SK-N-MC (cell line): ENCODE data around the gene NOP16.

Source experiments
- DNase-seq: peaks from one replicate; pipeline ENCODE4 v3.0.0-alpha.2; 2011; ENCODE audit warnings: low read depth, low spot score
- H3K27ac ChIP-seq: fragments of 200-600 bp; sonication (generic); 2 replicates; pipeline ENCODE4 v1.5.1; 2016; ENCODE audit warnings: mixed run types
- H3K36me3 ChIP-seq: fragments of 200-600 bp; sonication (generic); 2 replicates; pipeline ENCODE4 v1.6.1; 2017; ENCODE audit warnings: antibody characterized with exemption, low read length, mixed read lengths; ENCODE audit not compliant: insufficient read depth
- H3K4me3 ChIP-seq: fragments of 200-600 bp; sonication (generic); 2 replicates; pipeline ENCODE4 v1.5.1; 2016
- H3K9ac ChIP-seq: fragments of 200-600 bp; sonication (generic); 2 replicates; pipeline ENCODE4 v1.8.0; 2017; ENCODE audit warnings: mixed run types, mixed read lengths; ENCODE audit not compliant: insufficient read length
- H3K9me3 ChIP-seq: fragments of 200-600 bp; sonication (generic); 2 replicates; pipeline ENCODE4 v1.6.1; 2017; ENCODE audit warnings: low read depth, mild to moderate bottlenecking, antibody characterized with exemption, low read length, moderate library complexity, mixed read lengths
- EZH2 ChIP-seq: fragments of 200-600 bp; sonication (generic); IDR thresholded peaks from one replicate; pipeline ENCODE4 v1.6.1; 2017; ENCODE audit warnings: antibody characterized with exemption
- FOXP2 ChIP-seq: optimal IDR thresholded peaks from 2 replicates; pipeline ENCODE3; 2011; ENCODE audit warnings: mild to moderate bottlenecking, moderate library complexity; ENCODE audit not compliant: insufficient read depth; ENCODE audit errors: extremely low read length, control extremely low read depth
- POLR2AphosphoS5 ChIP-seq: IDR thresholded peaks from 2 replicates; pipeline ENCODE4 v1.6.1; 2012; ENCODE audit warnings: mild to moderate bottlenecking, low read depth, low read length, borderline replicate concordance

NOP16 gene

DNA sequence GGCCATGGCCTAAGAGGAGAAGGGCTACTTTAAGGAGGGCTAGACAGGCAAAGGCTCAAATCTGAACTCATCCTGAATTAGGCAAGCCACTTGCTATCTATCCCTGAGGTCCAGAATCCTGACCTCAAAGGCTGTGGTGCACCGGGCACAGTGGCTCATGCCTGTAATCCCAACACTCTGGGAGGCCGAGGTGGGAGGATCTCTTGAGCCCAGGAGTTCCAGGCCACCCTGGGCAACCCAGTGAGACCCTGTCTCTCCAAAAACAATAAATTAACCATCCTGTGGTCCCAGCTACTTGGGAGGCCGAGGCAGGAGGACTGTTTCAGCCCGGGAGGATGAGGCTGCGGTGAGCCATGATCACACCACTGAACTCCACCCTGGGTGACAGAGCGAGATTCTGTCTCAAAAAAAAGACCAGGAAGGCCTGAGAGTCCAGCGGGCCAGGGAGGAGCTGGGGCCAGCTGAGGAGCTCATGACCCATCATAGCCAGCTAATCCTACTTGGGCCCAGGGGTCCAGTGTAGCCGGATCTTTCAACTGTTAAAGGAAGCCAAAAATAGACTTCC lies 4.0 kb downstream of the NOP16 start:
- Histone ChIP-seq H3K9ac (no peak overlapping the region), H3K36me3 (peaks cover 74% of the 10 kb centered on the region), H3K4me3 (no peak overlapping the region), H3K9me3 (no peaks in the 10 kb centered on the region), H3K27ac (no peak overlapping the region)
- DNase-seq = no peak
- TF ChIP-seq FOXP2 = no peak
- no peak for TF ChIP-seq POLR2AphosphoS5
- TF ChIP-seq EZH2 = no peak

GRCh38 chr5:176383961-176384360 lies 4.4 kb downstream of the NOP16 start:
- Histone ChIP-seq H3K36me3 (peaks cover 78% of the 10 kb centered on the region), H3K9ac (no peak overlapping the region)

GRCh38 chr5:176383248-176383905 lies 5.0 kb downstream of the NOP16 start:
- Histone ChIP-seq H3K9ac (no peak overlapping the region), H3K36me3 (peaks cover 80% of the 10 kb centered on the region), H3K9me3 (no peaks in the 10 kb centered on the region), H3K4me3 (no peak overlapping the region), H3K27ac (no peak overlapping the region)
- no peak for TF ChIP-seq FOXP2
- TF ChIP-seq POLR2AphosphoS5 = no peak
- TF ChIP-seq EZH2 = no peak
- no peak for DNase-seq

More at GRCh38 chr5:176383961-176384360, 4.4 kb downstream of the NOP16 start:
- H3K9me3 ChIP-seq = no peaks in the 10 kb centered on the region
- no peak overlapping the region for H3K4me3 ChIP-seq
- TF ChIP-seq EZH2 (no peak), FOXP2 (no peak), POLR2AphosphoS5 (no peak)
- DNase-seq = no peak
- H3K27ac ChIP-seq = no peak overlapping the region

DNA sequence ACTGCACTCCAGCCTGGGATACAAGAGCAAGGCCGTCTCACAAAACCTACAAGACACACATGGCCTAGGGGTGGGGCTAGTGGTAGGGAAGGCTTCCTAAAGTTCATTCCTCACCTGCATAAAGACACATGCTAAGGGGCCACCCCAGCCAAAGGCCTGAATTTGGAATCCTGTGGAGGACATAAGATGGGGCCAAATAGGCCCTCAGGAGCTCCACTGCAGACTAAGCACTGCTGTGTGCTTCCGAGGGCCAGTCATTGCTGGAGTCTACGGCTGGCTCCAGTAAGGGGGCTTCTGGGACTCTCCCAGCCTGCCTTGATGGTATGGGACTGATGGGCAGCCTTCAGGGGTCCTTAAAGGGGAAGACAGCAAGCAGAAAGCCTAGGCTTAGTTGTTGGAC lies 5.7 kb downstream of the NOP16 start:
- no peak overlapping the region for H3K9ac ChIP-seq
- no peaks in the 10 kb centered on the region for H3K9me3 ChIP-seq
- H3K36me3 ChIP-seq = peaks cover 80% of the 10 kb centered on the region
- DNase-seq = no peak
- H3K4me3 ChIP-seq = no peak overlapping the region
- TF ChIP-seq POLR2AphosphoS5 = no peak
- no peak for TF ChIP-seq FOXP2
- no peak for TF ChIP-seq EZH2
- H3K27ac ChIP-seq = no peak overlapping the region

DNA sequence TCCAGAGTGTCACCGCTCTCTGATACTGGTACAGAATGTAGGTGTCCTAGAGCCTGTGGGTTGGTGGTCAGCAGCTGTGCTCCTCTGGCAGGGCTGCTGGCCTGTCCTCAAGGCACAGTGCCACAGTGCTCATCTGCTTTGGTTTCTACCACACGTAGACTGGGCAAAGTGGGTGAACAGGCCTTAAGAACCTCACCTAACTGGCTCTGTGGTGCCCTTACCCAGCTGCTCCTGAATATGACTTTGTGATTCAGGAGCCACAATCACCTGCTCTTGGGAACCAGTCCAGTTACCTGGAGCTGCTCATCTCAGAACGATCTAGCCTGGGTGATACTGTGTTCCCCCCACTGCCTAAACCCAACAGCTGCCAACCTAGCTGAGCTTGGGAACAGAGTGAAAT lies 6.4 kb downstream of the NOP16 start:
- peaks cover 73% of the 10 kb centered on the region for H3K36me3 ChIP-seq
- H3K9me3 ChIP-seq = no peaks in the 10 kb centered on the region

GRCh38 chr5:176381423-176381822 lies 7.0 kb downstream of the NOP16 start:
- TF ChIP-seq EZH2 (no peak), FOXP2 (no peak), POLR2AphosphoS5 (no peak)
- H3K36me3 ChIP-seq = peaks cover 67% of the 10 kb centered on the region
- no peak for DNase-seq

More for the DNA sequence above, 6.4 kb downstream of the NOP16 start:
- no peak overlapping the region for H3K4me3 ChIP-seq
- no peak overlapping the region for H3K27ac ChIP-seq
- no peak overlapping the region for H3K9ac ChIP-seq
- DNase-seq = no peak
- TF ChIP-seq POLR2AphosphoS5 (peak; percentile 16; the same call in 1 of the 2 replicates), FOXP2 (no peak)

DNA sequence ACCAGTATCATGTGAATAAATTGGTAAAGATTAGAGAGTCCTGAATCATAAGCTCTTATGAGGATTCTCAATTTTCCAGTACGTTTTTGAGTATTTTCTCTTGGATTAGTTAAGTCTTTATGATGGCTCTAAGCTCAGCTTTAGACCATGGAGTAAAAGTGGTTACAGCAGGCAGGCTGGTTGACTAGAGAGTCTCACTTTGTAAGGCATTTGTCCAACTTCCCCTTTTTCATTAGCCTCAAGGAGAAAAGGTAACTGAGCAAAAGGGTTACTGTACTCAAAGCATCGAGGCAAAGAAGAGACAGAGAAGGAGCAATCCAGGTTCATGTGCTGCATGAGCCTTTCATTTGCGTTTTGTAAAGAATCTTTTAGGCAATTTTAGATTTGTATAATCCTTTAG lies 8.5 kb downstream of the NOP16 start:
- DNase-seq = no peak
- Histone ChIP-seq H3K9me3 (no peaks in the 10 kb centered on the region), H3K4me3 (no peak overlapping the region), H3K9ac (no peak overlapping the region), H3K27ac (peak overlapping the region; percentile 40; the same call in 1 of the 2 replicates), H3K36me3 (peaks cover 52% of the 10 kb centered on the region)
- TF ChIP-seq FOXP2 (no peak), POLR2AphosphoS5 (no peak), EZH2 (no peak)

More at GRCh38 chr5:176381423-176381822, 7.0 kb downstream of the NOP16 start:
- H3K9me3 ChIP-seq = no peaks in the 10 kb centered on the region
- no peak overlapping the region for H3K27ac ChIP-seq
- H3K9ac ChIP-seq = no peak overlapping the region
- H3K4me3 ChIP-seq = no peak overlapping the region

DNA sequence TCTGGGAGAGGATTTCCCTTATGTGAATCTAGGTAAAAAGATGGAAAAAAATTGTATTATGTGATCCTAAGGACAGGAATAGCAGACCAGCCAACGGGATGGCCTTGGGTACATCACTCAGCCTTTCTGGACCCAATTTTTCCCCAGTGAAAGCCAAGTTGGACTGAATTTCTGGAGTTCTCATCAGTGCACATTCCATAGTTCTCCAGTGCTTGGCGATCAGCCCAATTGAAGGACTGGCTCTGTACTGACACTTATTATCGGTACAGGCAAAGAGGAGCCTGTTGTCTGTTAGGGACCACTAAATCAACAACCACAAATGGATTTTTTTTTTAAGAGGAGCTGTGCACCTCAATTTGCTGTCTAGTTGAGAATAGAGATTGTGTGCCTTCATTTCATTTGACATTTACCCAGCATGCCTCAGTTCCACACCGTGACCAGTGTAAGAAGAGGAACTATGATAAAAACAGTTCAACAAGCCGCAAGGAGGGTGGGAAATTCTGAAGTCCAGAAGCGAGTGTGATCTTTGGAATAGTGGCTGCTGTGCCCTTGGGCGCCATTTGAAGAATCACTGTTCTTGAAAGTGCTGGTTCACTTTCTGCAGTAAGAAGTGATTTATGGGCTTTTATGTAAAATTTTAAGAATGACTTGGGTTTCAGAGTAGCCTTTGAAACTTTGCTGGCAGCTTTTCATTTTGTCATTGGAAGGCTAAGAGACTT lies 15.1 kb downstream of the NOP16 start:
- Histone ChIP-seq H3K27ac (no peak overlapping the region), H3K9ac (no peak overlapping the region), H3K4me3 (no peak overlapping the region), H3K9me3 (no peaks in the 10 kb centered on the region), H3K36me3 (peaks cover 4% of the 10 kb centered on the region; the same call in 1 of the 2 replicates)
- no peak for DNase-seq
- no peak for TF ChIP-seq FOXP2
- TF ChIP-seq EZH2 = no peak
- no peak for TF ChIP-seq POLR2AphosphoS5
